ENCODE measurements around the gene SLC38A4. TPM values are rescaled to one million over a fixed set of nuclear protein-coding genes. Genes with fewer than 3 reads are reported as not detected.
A peak's percentile ranks its signal among the peaks of the same experiment; 100 is the strongest.

The SLC38A4 gene
- polyA plus RNA-seq, 1 of the 3 experiments (the other 2 are of a cell fraction) = 66.7 TPM

GRCh38 chr12:46804054-46804453 lies 21.7 kb downstream of the SLC38A4 start (continued):
- TF ChIP-seq GATA2 (CRISPR knock-in tag; IDR thresholded peaks at IDR 0.05) = no peak
- TF ChIP-seq CHD2 (IDR thresholded peaks at IDR 0.05; ENCODE audit: low read length, partially characterized antibody) = no peak
- no peak for TF ChIP-seq RCOR1 (IDR thresholded peaks at IDR 0.05; ENCODE audit: low read length)
- no peak for TF ChIP-seq FOXJ3 (CRISPR knock-in tag; IDR thresholded peaks at IDR 0.05)
- TF ChIP-seq USF2 (IDR thresholded peaks at IDR 0.05; ENCODE audit: borderline replicate concordance, low read depth, low read length) = no peak
- no peak for TF ChIP-seq NRF1 (IDR thresholded peaks at IDR 0.05; ENCODE audit: low read depth, low read length)

DNA sequence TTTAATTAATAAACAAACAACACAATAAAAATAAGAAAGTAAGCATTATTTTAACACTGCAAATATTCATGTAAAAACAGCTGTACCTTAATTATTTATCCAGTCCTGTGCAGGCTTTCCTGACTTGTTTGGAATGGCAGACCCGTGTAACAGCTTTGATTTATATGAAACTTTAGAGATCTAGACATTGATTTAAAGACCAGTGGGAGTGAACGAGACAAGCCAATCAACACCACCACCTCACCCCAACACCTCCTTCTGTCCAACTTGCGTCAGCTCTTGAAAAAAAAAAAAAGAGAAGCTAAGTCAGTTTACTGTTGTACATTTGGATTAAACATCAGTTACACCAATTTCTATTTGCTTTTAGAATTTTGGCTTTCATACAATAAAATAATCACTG lies 22.3 kb downstream of the SLC38A4 start:
- DNase-seq = no peak
- Histone ChIP-seq H3K9me3 (no peaks in the 10 kb centered on the region), H3K4me2 (peak overlapping the region; percentile 49), H3K4me1 (ENCODE audit: control insufficient read depth in 1 of 2, insufficient read depth in 2 of 2, low read depth in 1 of 2, low read length in 1 of 2) (peaks cover 0 to 23% of the 10 kb centered on the region in 2 experiments; a peak in 2 of 4 replicates), H2AFZ (ENCODE audit: low read depth) (peak overlapping the region; percentile 73; the same call in 1 of the 2 replicates), H3F3A (replicated peaks; ENCODE audit: insufficient read depth) (peaks cover 9% of the 10 kb centered on the region), H3K27me3 (ENCODE audit: insufficient read depth) (no peaks in the 10 kb centered on the region), H4K20me1 (ENCODE audit: insufficient read depth) (no peaks in the 10 kb centered on the region), H3K36me3 (replicated peaks in 1 of 2; ENCODE audit: control insufficient read depth in 1 of 2, insufficient read depth in 2 of 2, low read length in 1 of 2) (peaks cover 0 to 13% of the 10 kb centered on the region in 2 experiments), H3K27ac (ENCODE audit: low read depth in 2 of 2, low read length in 1 of 2) (peak overlapping the region; percentile 54 to 68; a peak in 3 of 4 replicates), H3K79me2 (ENCODE audit: insufficient read depth) (peaks cover 48% of the 10 kb centered on the region), H3K4me3 (ENCODE audit: low read depth in 2 of 2, low read length in 1 of 2) (peak overlapping the region; percentile 39 to 45; a peak in 2 of 4 replicates), H3K9ac (peak overlapping the region; percentile 51; the same call in 1 of the 2 replicates), H3K9me2 (no peaks in the 10 kb centered on the region)
- WGBS (ENCODE audit: low lambda C conversion rate) = 20% methylated on average over 3 of the region's 3 CpGs
- ChIA-PET CTCF (no interaction called here), POLR2A (no interaction called here)
- no peak for TF ChIP-seq EP300 (IDR thresholded peaks at IDR 0.05; ENCODE audit: borderline replicate concordance in 1 of 2, low read depth in 1 of 2, low read length in 1 of 2)
- TF ChIP-seq, protein P1, sequence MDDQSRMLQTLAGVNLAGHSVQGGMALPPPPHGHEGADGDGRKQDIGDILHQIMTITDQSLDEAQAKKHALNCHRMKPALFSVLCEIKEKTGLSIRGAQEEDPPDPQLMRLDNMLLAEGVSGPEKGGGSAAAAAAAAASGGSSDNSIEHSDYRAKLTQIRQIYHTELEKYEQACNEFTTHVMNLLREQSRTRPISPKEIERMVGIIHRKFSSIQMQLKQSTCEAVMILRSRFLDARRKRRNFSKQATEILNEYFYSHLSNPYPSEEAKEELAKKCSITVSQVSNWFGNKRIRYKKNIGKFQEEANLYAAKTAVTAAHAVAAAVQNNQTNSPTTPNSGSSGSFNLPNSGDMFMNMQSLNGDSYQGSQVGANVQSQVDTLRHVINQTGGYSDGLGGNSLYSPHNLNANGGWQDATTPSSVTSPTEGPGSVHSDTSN (IDR thresholded peaks at IDR 0.05) = peak; percentile 69

GRCh38 chr12:46801293-46801692 lies 24.5 kb downstream of the SLC38A4 start:
- no peak for DNase-seq
- Histone ChIP-seq H3K27ac (ENCODE audit: low read depth in 2 of 2, low read length in 1 of 2) (peak overlapping the region; percentile 8 to 68; a peak in 3 of 4 replicates), H3K4me1 (ENCODE audit: control insufficient read depth in 1 of 2, insufficient read depth in 2 of 2, low read depth in 1 of 2, low read length in 1 of 2) (peaks cover 0 to 23% of the 10 kb centered on the region in 2 experiments; a peak in 2 of 4 replicates), H3F3A (replicated peaks; ENCODE audit: insufficient read depth) (peaks cover 9% of the 10 kb centered on the region), H3K79me2 (ENCODE audit: insufficient read depth) (peaks cover 41% of the 10 kb centered on the region), H3K36me3 (replicated peaks in 1 of 2; ENCODE audit: control insufficient read depth in 1 of 2, insufficient read depth in 2 of 2, low read length in 1 of 2) (peaks cover 3 to 13% of the 10 kb centered on the region in 2 experiments), H3K4me2 (peak overlapping the region; percentile 49), H3K9me2 (no peaks in the 10 kb centered on the region), H3K9me3 (no peaks in the 10 kb centered on the region), H3K4me3 (ENCODE audit: low read depth in 2 of 2, low read length in 1 of 2) (peak overlapping the region; percentile 30 to 39; a peak in 1 of 4 replicates), H3K27me3 (ENCODE audit: insufficient read depth) (no peaks in the 10 kb centered on the region), H4K20me1 (ENCODE audit: insufficient read depth) (no peaks in the 10 kb centered on the region), H2AFZ (ENCODE audit: low read depth) (peak overlapping the region; percentile 62; the same call in 1 of the 2 replicates), H3K9ac (peak overlapping the region; percentile 47; the same call in 1 of the 2 replicates)
- POLR2A ChIA-PET = no interaction called here
- WGBS (ENCODE audit: low lambda C conversion rate) = 11% methylated on average over 1 of the region's 1 CpG
- CTCF ChIA-PET = no interaction called here
- TF ChIP-seq RXRA (IDR thresholded peaks at IDR 0.05; ENCODE audit: borderline replicate concordance, low read depth) (no peak), NRF1 (IDR thresholded peaks at IDR 0.05; ENCODE audit: low read depth, low read length) (no peak), TAF1 (IDR thresholded peaks at IDR 0.05; ENCODE audit: borderline replicate concordance, low read depth, low read length) (no peak), SMC3 (IDR thresholded peaks at IDR 0.05; ENCODE audit: low read depth, low read length) (no peak), JUND (IDR thresholded peaks at IDR 0.05) (no peak), FOXJ3 (CRISPR knock-in tag; IDR thresholded peaks at IDR 0.05) (no peak), POLR2AphosphoS5 (IDR thresholded peaks at IDR 0.05; ENCODE audit: low read depth, low read length) (no peak), ZBTB33 (IDR thresholded peaks at IDR 0.05; ENCODE audit: borderline replicate concordance, low read depth) (no peak), RAD21 (IDR thresholded peaks at IDR 0.05; ENCODE audit: low read length) (no peak), TEAD4 (IDR thresholded peaks at IDR 0.05; ENCODE audit: borderline replicate concordance, insufficient read depth) (no peak), NFIC (IDR thresholded peaks at IDR 0.05; ENCODE audit: borderline replicate concordance) (no peak)
- TF ChIP-seq, protein P1 (IDR thresholded peaks at IDR 0.05) = no peak

Measured in SK-N-SH (cell line).